Chondrocyte (in vitro differentiated cells): Measurements from ENCODE around the gene ANKFN1. TPM values are rescaled to one million over a fixed set of nuclear protein-coding genes. Genes with fewer than 3 reads are reported as not detected.

ENCODE experiments used
- DNase-seq: peaks from one replicate; pipeline ENCODE4 v3.0.0; 2021; ENCODE audit warnings: mixed read lengths, low spot score
- H3K27ac Mint-ChIP-seq: one replicate; pipeline ENCODE4 v1.8.0; 2021; ENCODE audit warnings: mild to moderate bottlenecking, moderate library complexity, mixed read lengths; ENCODE audit not compliant: unreplicated experiment
- H3K27me3 Mint-ChIP-seq: 2 replicates; pipeline ENCODE4 v1.8.0; 2021; ENCODE audit warnings: low read depth, mixed read lengths
- H3K36me3 Mint-ChIP-seq: 2 replicates; pipeline ENCODE4 v1.8.0; 2021; ENCODE audit warnings: low read depth, mixed read lengths
- H3K4me1 Mint-ChIP-seq: 2 replicates; pipeline ENCODE4 v1.8.0; 2021; ENCODE audit warnings: low read depth, mild to moderate bottlenecking, mixed read lengths
- H3K4me3 Mint-ChIP-seq: one replicate; pipeline ENCODE4 v1.8.0; 2021; ENCODE audit warnings: mild to moderate bottlenecking, moderate library complexity, mixed read lengths; ENCODE audit not compliant: unreplicated experiment
- H3K9me3 Mint-ChIP-seq: 2 replicates; pipeline ENCODE4 v1.8.0; 2021; ENCODE audit warnings: low read depth, mixed read lengths
- total RNA-seq: library from RNA; stranded (reverse); gene quantifications from 3 replicates; pipeline ENCODE4 v1.2.1, GENCODE V29; 2021
- TF ChIP-seq, protein P1 (sequence below): fragments of 200-600 bp; sonication (generic); IDR thresholded peaks from 2 replicates; pipeline ENCODE4 v1.5.0; 2021; ENCODE audit warnings: antibody characterized with exemption, mild to moderate bottlenecking, moderate library complexity

ANKFN1 gene
- total RNA-seq, 1 donor from 2014 or later, result not detected

DNA sequence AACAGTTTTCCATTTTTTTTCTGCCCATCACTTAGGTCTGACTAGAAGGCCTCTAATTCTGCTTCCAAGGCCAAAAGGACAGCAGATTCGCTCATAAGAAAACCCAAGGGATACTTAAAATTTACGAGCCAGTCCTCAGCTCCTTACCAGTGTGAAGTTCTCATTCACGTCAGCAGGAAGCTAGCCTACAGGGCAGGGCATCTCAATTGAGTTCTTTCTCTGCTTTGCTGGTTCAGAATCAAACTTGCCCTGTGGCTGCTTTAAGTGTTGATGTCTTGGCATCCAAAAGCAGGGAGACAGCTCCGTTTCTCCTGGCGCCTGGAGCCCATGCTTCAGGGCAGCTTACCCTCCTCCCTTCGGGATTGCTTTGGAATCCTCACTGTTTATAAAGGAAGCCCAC, 136.0 kb downstream of the ANKFN1 start:
- no peak for DNase-seq
- TF ChIP-seq, protein P1, sequence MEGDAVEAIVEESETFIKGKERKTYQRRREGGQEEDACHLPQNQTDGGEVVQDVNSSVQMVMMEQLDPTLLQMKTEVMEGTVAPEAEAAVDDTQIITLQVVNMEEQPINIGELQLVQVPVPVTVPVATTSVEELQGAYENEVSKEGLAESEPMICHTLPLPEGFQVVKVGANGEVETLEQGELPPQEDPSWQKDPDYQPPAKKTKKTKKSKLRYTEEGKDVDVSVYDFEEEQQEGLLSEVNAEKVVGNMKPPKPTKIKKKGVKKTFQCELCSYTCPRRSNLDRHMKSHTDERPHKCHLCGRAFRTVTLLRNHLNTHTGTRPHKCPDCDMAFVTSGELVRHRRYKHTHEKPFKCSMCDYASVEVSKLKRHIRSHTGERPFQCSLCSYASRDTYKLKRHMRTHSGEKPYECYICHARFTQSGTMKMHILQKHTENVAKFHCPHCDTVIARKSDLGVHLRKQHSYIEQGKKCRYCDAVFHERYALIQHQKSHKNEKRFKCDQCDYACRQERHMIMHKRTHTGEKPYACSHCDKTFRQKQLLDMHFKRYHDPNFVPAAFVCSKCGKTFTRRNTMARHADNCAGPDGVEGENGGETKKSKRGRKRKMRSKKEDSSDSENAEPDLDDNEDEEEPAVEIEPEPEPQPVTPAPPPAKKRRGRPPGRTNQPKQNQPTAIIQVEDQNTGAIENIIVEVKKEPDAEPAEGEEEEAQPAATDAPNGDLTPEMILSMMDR, result no peak
- Mint-ChIP-seq H3K27me3 (no peaks in the 10 kb centered on the region), H3K4me1 (peaks cover 7% of the 10 kb centered on the region), H3K36me3 (no peaks in the 10 kb centered on the region), H3K4me3 (no peak overlapping the region), H3K9me3 (no peaks in the 10 kb centered on the region), H3K27ac (no peak overlapping the region)

DNA sequence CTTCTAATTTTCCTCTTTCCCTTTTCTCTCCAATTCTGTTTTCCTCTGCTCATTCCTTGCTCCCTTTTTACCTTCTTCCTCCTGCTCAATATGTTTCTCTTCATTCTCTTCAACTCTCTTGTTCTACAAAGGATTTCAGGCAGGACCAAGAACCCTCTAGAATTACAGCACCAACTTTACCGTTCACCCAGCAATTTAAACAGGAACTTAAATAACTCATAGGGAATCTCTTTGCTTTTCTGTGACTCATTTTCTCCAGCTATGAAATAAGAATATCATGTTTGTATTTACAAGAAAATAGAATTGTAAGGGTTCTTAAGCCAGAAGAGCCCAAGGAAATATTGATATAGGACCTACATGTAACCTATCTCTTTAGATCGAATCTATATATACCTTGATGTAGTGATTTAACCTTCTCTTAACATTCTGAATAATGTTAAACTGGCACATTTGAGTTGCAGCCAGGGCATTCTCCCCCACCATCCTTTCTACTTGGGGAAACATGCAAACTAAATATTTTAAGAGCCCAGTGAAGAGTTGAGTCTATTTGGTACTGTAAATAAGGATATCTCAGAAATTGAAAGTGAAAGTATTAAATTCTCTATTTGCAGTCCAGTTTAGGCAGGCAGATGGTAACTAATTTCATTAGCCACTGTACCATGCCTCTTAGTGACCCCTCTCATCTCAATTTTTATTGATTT, 137.0 kb downstream of the ANKFN1 start:
- H3K36me3 Mint-ChIP-seq, result no peaks in the 10 kb centered on the region
- no peaks in the 10 kb centered on the region for H3K27me3 Mint-ChIP-seq
- TF ChIP-seq, protein P1, result no peak
- DNase-seq, result no peak
- H3K9me3 Mint-ChIP-seq, result no peaks in the 10 kb centered on the region
- no peak overlapping the region for H3K4me3 Mint-ChIP-seq
- peaks cover 7% of the 10 kb centered on the region for H3K4me1 Mint-ChIP-seq
- H3K27ac Mint-ChIP-seq, result no peak overlapping the region

DNA sequence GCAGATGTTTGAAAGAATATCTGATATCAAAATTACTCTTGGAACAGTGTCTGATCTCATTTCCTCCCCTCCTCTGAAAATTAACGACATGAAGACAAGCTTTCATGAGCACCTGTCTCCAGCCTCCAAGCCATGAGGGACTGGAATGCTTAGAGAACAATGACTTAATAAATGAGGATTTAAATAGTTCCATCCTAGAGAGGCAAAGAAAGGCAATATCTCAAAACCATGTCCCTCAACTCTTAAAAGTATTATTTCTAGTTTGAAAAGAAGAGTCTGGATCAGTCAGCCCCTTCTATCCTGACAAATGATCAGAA, 137.5 kb downstream of the ANKFN1 start:
- DNase-seq, result no peak

DNA sequence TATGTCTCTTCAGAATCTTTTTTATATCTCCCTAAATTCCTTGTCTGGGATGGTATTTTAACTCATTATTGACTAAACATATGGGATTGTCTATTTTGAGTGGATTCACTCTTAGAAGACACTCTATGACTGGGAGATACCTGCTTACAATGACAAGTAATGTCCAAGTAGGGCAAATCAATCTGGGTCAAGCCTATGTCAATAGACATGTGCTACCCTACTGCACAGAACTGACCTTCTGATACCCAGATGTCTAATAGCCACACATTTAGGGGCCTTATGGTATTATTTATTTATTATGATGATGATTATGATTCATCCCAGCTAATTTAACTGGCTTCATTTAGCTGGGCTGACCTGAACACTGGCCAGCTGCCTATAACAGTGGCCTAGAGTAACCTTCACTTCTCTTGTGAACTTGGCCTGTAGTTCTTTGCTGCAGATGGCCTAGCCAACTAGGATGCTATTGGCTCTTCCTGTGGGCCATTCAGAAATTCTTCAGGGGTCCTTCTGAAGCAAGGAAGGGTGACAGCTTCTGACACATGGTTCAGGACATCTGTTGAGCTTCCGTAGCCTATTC, 138.0 kb downstream of the ANKFN1 start:
- Mint-ChIP-seq H3K27me3 (no peaks in the 10 kb centered on the region), H3K27ac (no peak overlapping the region)

More for the DNA sequence above, 137.5 kb downstream of the ANKFN1 start:
- Mint-ChIP-seq H3K27ac (no peak overlapping the region), H3K36me3 (no peaks in the 10 kb centered on the region), H3K27me3 (no peaks in the 10 kb centered on the region), H3K4me3 (no peak overlapping the region), H3K4me1 (peaks cover 7% of the 10 kb centered on the region), H3K9me3 (peaks cover 4% of the 10 kb centered on the region)
- TF ChIP-seq, protein P1, result no peak

DNA sequence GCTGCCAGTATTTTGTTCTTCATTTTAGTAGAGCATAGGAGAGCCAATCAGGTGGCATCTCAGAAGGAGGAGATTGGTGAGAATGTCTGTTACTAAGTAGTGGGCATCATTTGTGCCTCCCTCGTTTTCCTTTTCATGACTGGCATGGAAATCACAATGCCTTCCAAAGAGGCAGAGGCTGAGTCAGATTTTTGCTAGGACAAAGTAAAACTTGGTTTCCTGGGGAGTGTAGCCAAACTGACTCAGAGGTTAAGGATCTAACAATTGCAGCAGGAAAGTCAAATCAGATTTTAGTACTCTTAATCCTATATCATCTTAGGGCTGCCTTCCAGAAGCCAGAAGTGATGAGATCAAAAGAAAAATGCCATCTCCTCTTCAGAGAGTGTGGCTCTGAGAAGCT, 138.7 kb downstream of the ANKFN1 start:
- Mint-ChIP-seq H3K27ac (no peak overlapping the region), H3K4me3 (no peak overlapping the region), H3K9me3 (peaks cover 4% of the 10 kb centered on the region), H3K36me3 (no peaks in the 10 kb centered on the region), H3K4me1 (peaks cover 8% of the 10 kb centered on the region), H3K27me3 (no peaks in the 10 kb centered on the region)
- DNase-seq, result no peak
- TF ChIP-seq, protein P1, result no peak

More for the DNA sequence above, 138.0 kb downstream of the ANKFN1 start:
- TF ChIP-seq, protein P1, result no peak
- Mint-ChIP-seq H3K4me3 (no peak overlapping the region), H3K36me3 (no peaks in the 10 kb centered on the region), H3K9me3 (peaks cover 4% of the 10 kb centered on the region), H3K4me1 (peaks cover 7% of the 10 kb centered on the region)
- DNase-seq, result no peak
